K562 (cell line): ENCODE data around the gene PPP1R3G. TPM values are rescaled to one million over a fixed set of nuclear protein-coding genes. Genes with fewer than 3 reads are reported as not detected.

Experiments
- ATAC-seq: fragments of 200-7000 bp; cut with Tn5 transposase; 3 replicates; pipeline ENCODE4 v1.9.1; 2020; ENCODE audit warnings: moderate library complexity
- BruUV-seq: library from RNA; stranded (reverse); fragments of 400-500 nt; replicated peaks from 2 replicates; lab custom pipeline; 2021; lab: Mats Ljungman, UMichigan
- CTCF ChIA-PET: fragments of 300-600 bp; formaldehyde crosslinking; extraction: SDS; loops from one replicate; lab custom pipeline; 2021; ENCODE audit warnings: low intra/inter-chr PET ratio; lab: Yijun Ruan, JAX
- POLR2A ChIA-PET: fragments of 300-600, 350-650 bp; sonication (Branson Sonifier 250); formaldehyde crosslinking; extraction: SDS; loops from one replicate; lab custom pipeline; 2021; ENCODE audit warnings: antibody characterized with exemption, inconsistent platforms; lab: Yijun Ruan, JAX
- DNase-seq, 4 experiments: peaks; one replicate each; pipeline versions ENCODE4 v3.0.0 to v3.0.0-alpha.2; 2011 to 2018; ENCODE audit warnings: low spot score in 3 of 4, mixed read lengths in 3 of 4; ENCODE audit errors: extremely low read depth in 1 of 4
- FAIRE-seq: peaks from 2 replicates; lab custom pipeline; 2011; peaks lifted over from hg19 to GRCh38; lab: Jason Lieb, UNC
- H2AFZ ChIP-seq: 2 replicates; pipeline ENCODE4 v1.6.0; 2011; ENCODE audit warnings: low read depth, low read length, control low read depth, inconsistent platforms
- H3K27ac ChIP-seq: fragments of 200-600 bp; 3 replicates; pipeline ENCODE4 v1.8.0; 2011; ENCODE audit warnings: low read depth, mild to moderate bottlenecking, control low read depth, inconsistent platforms, low read length, moderate library complexity, mixed read lengths; ENCODE audit errors: extremely low read depth
- H3K27me3 ChIP-seq, 2 experiments: fragments of 300-600 bp in 1 of 2; 2 replicates in 1 of 2; 3 replicates in 1 of 2; pipeline versions ENCODE4 v1.6.0 to v1.8.0; 2011; ENCODE audit warnings: inconsistent platforms in 2 of 2, low read length in 2 of 2, mild to moderate bottlenecking in 1 of 2, mixed read lengths in 1 of 2, moderate library complexity in 1 of 2; ENCODE audit not compliant: control insufficient read depth in 2 of 2, insufficient read depth in 2 of 2
- H3K36me3 ChIP-seq: fragments of 300-600 bp; 3 replicates; pipeline ENCODE4 v1.8.0; 2011; ENCODE audit warnings: mild to moderate bottlenecking, low read length, inconsistent platforms; ENCODE audit not compliant: control insufficient read depth, insufficient read depth
- H3K4me1 ChIP-seq, 2 experiments: fragments of 200-600 bp in 1 of 2; replicated peaks in 1 of 2; 2 replicates in 1 of 2; 3 replicates in 1 of 2; pipeline versions ENCODE4 v1.5.1 to v1.8.0; 2011; ENCODE audit warnings: inconsistent platforms in 2 of 2, low read length in 2 of 2, mild to moderate bottlenecking in 1 of 2, mixed read lengths in 1 of 2, moderate library complexity in 1 of 2; ENCODE audit not compliant: control insufficient read depth in 2 of 2, insufficient read depth in 2 of 2
- H3K4me2 ChIP-seq: 2 replicates; pipeline ENCODE4 v1.6.1; 2011; ENCODE audit warnings: low read length, control low read depth, inconsistent platforms, mixed read lengths; ENCODE audit not compliant: insufficient read depth
- H3K4me3 ChIP-seq: fragments of 200-600 bp; sonication (generic), shearing (Covaris generic); 2 replicates; pipeline ENCODE4 v1.5.1; 2016; ENCODE audit warnings: control low read depth, inconsistent platforms
- H3K79me2 ChIP-seq: fragments of 200-600 bp; 3 replicates; pipeline ENCODE4 v1.8.0; 2011; ENCODE audit warnings: low read length, inconsistent platforms; ENCODE audit not compliant: control insufficient read depth, insufficient read depth
- H3K9ac ChIP-seq, 2 experiments: 2 replicates each; pipeline versions ENCODE4 v1.6.0 to v1.6.1; 2011; ENCODE audit warnings: low read depth in 2 of 2, low read length in 2 of 2, control low read depth in 1 of 2, inconsistent platforms in 1 of 2, mild to moderate bottlenecking in 1 of 2, mixed read lengths in 1 of 2; ENCODE audit not compliant: insufficient read depth in 1 of 2
- H3K9me1 ChIP-seq: one replicate; pipeline ENCODE4 v1.6.0; 2011; ENCODE audit warnings: inconsistent platforms, mild to moderate bottlenecking, low read length, moderate library complexity; ENCODE audit not compliant: control insufficient read depth, insufficient read depth
- H3K9me3 ChIP-seq: replicated peaks from 2 replicates; pipeline ENCODE4 v1.5.1; 2011; ENCODE audit warnings: low read depth, low read length, inconsistent platforms; ENCODE audit not compliant: control insufficient read depth, insufficient read depth
- H4K20me1 ChIP-seq: replicated peaks from 2 replicates; pipeline ENCODE4 v1.6.1; 2011; ENCODE audit warnings: low read length, inconsistent platforms, mixed read lengths; ENCODE audit not compliant: control insufficient read depth, insufficient read depth
- PTBP1 ChIP-seq: fragments of 200-400 bp; formaldehyde crosslinking; IDR thresholded peaks from 2 replicates; pipeline ENCODE4 v1.6.1; 2017; ENCODE audit warnings: low read depth, low read length
- WGBS: fragments of 100-300 bp; shearing (Covaris generic); methylation state at CpG from one replicate; pipeline ENCODE4 v1.1.6; 2016; ENCODE audit warnings: low coverage, mixed read lengths; ENCODE audit not compliant: insufficient coverage; ENCODE audit errors: missing lambda C conversion rate; 5-methylcytosine and 5-hydroxymethylcytosine counted together
- in situ Hi-C: fragments of 300-500 bp; cut with MboI; formaldehyde crosslinking; loops from 4 replicates; pipeline ENCODE4 v1.15.0; 2018; ENCODE audit warnings: inconsistent platforms, mixed read lengths
- intact Hi-C: fragments of 100-400 bp; cut with micrococcal nuclease; formaldehyde crosslinking; loops from 2 replicates; pipeline ENCODE4 v1.14.2; 2022
- polyA plus RNA-seq, 8 experiments: library from polyadenylated mRNA; depleted of rRNA in 4 of 8; stranded (reverse) in 5 of 8; unstranded in 3 of 8; fragments of >200 nt; fragmentation: Nextera tagmentation in 2 of 8; fragmentation: Illumina TruSeq in 1 of 8; extraction: Ambion mirVana in 2 of 8; extraction: Trizol in 1 of 8; gene quantifications; 2 replicates each; pipeline versions ENCODE4 v1.2.1 to v1.2.3, GENCODE V29; 2011 to 2014; ENCODE audit warnings: inconsistent platforms in 1 of 8, missing spikeins in 1 of 8
- total RNA-seq, 7 experiments: library from RNA; depleted of rRNA in 6 of 7; stranded (reverse); fragments of >200 nt in 6 of 7; fragmentation: Illumina TruSeq in 2 of 7; extraction: Trizol in 2 of 7; gene quantifications; 2 replicates each; pipeline versions ENCODE4 v1.2.1 to v1.2.3, GENCODE V29; 2011 to 2021; ENCODE audit warnings: low replicate concordance in 1 of 7
- TF ChIP-seq, protein P1 (sequence below): fragments of 450-650 bp; IDR thresholded peaks from 2 replicates; pipeline ENCODE4 v1.6.1; 2014; ENCODE audit warnings: low read depth, mild to moderate bottlenecking, moderate library complexity, borderline replicate concordance
- TF ChIP-seq, protein P2 (sequence below), 2 experiments: IDR thresholded peaks; 2 replicates each; pipeline ENCODE4 v1.6.1; 2012; ENCODE audit warnings: improper control_type of control experiment in 2 of 2, low read depth in 2 of 2, low read length in 2 of 2, borderline replicate concordance in 1 of 2
- TF ChIP-seq, protein P3 (sequence below): fragments of 450-650 bp; IDR thresholded peaks from 2 replicates; pipeline ENCODE4 v1.6.1; 2018; ENCODE audit warnings: mild to moderate bottlenecking, low read depth; ENCODE audit not compliant: partially characterized antibody
- TF ChIP-seq, protein P4 (sequence below): sonication (generic); formaldehyde crosslinking; IDR thresholded peaks from 2 replicates; pipeline ENCODE4 v1.8.0; 2023; ENCODE audit warnings: missing genetic modification reagents, mild to moderate bottlenecking, borderline replicate concordance

Gene PPP1R3G
- total and polyA plus RNA-seq, 9 of the 15 experiments (the other 6 are each of a cell fraction or from before 2014, with no cell fraction given), result 0.01 to 0.13 (median 0.01) TPM; not detected in 4

DNA sequence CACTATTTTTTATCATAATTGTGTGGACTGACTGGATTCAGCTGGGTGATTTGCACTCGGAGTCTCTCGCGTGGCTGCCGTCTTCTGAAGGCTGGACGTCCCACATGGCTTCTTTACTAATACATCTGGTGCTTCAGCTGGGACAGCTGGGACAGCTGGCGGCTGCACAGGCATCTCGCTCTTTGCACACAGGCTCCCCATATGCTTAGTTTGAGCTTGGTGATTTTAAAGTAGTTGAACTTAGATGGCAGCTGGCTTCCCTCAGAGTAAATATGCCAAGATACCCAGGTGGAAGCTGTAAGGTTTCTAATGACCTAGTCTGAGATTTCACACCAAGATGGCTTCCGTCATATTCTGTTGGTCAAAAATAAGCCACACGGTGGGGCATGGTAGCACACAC is 38.7 kb upstream of the PPP1R3G start (continued):
- TF ChIP-seq, protein P1, sequence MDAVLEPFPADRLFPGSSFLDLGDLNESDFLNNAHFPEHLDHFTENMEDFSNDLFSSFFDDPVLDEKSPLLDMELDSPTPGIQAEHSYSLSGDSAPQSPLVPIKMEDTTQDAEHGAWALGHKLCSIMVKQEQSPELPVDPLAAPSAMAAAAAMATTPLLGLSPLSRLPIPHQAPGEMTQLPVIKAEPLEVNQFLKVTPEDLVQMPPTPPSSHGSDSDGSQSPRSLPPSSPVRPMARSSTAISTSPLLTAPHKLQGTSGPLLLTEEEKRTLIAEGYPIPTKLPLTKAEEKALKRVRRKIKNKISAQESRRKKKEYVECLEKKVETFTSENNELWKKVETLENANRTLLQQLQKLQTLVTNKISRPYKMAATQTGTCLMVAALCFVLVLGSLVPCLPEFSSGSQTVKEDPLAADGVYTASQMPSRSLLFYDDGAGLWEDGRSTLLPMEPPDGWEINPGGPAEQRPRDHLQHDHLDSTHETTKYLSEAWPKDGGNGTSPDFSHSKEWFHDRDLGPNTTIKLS, result no peak

DNA sequence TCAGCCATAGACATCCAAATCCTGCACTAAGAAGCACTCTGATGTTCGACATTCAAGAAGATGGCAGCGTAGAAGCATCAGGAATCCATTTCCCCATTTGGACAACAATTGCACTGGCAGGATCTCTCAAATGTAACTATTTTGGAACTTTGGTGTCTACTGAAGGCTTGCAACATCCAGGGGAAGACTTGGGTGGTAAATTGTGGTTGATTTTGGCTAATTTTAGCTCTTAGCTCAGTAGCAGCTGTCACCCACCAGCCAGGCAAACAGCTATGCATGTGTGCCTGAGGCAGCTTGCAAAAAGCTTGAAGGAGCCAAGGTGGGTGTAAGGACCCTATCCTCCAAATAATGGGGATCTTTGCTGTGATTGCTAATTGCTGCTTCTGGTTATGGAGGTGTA is 35.1 kb upstream of the PPP1R3G start:
- CTCF ChIA-PET, result no interaction called here
- BruUV-seq, result no TSS peak
- TF ChIP-seq, protein P2, sequence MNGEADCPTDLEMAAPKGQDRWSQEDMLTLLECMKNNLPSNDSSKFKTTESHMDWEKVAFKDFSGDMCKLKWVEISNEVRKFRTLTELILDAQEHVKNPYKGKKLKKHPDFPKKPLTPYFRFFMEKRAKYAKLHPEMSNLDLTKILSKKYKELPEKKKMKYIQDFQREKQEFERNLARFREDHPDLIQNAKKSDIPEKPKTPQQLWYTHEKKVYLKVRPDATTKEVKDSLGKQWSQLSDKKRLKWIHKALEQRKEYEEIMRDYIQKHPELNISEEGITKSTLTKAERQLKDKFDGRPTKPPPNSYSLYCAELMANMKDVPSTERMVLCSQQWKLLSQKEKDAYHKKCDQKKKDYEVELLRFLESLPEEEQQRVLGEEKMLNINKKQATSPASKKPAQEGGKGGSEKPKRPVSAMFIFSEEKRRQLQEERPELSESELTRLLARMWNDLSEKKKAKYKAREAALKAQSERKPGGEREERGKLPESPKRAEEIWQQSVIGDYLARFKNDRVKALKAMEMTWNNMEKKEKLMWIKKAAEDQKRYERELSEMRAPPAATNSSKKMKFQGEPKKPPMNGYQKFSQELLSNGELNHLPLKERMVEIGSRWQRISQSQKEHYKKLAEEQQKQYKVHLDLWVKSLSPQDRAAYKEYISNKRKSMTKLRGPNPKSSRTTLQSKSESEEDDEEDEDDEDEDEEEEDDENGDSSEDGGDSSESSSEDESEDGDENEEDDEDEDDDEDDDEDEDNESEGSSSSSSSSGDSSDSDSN (IDR thresholded peaks at IDR 0.05; ENCODE audit: borderline replicate concordance in 1 of 2, low read depth in 2 of 2, low read length in 2 of 2), result no peak
- no peak for TF ChIP-seq PTBP1
- TF ChIP-seq, protein P3, sequence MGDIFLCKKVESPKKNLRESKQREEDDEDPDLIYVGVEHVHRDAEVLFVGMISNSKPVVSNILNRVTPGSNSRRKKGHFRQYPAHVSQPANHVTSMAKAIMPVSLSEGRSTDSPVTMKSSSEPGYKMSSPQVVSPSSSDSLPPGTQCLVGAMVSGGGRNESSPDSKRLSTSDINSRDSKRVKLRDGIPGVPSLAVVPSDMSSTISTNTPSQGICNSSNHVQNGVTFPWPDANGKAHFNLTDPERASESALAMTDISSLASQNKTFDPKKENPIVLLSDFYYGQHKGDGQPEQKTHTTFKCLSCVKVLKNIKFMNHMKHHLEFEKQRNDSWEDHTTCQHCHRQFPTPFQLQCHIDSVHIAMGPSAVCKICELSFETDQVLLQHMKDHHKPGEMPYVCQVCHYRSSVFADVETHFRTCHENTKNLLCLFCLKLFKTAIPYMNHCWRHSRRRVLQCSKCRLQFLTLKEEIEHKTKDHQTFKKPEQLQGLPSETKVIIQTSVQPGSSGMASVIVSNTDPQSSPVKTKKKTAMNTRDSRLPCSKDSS, result no peak
- TF ChIP-seq, protein P4, sequence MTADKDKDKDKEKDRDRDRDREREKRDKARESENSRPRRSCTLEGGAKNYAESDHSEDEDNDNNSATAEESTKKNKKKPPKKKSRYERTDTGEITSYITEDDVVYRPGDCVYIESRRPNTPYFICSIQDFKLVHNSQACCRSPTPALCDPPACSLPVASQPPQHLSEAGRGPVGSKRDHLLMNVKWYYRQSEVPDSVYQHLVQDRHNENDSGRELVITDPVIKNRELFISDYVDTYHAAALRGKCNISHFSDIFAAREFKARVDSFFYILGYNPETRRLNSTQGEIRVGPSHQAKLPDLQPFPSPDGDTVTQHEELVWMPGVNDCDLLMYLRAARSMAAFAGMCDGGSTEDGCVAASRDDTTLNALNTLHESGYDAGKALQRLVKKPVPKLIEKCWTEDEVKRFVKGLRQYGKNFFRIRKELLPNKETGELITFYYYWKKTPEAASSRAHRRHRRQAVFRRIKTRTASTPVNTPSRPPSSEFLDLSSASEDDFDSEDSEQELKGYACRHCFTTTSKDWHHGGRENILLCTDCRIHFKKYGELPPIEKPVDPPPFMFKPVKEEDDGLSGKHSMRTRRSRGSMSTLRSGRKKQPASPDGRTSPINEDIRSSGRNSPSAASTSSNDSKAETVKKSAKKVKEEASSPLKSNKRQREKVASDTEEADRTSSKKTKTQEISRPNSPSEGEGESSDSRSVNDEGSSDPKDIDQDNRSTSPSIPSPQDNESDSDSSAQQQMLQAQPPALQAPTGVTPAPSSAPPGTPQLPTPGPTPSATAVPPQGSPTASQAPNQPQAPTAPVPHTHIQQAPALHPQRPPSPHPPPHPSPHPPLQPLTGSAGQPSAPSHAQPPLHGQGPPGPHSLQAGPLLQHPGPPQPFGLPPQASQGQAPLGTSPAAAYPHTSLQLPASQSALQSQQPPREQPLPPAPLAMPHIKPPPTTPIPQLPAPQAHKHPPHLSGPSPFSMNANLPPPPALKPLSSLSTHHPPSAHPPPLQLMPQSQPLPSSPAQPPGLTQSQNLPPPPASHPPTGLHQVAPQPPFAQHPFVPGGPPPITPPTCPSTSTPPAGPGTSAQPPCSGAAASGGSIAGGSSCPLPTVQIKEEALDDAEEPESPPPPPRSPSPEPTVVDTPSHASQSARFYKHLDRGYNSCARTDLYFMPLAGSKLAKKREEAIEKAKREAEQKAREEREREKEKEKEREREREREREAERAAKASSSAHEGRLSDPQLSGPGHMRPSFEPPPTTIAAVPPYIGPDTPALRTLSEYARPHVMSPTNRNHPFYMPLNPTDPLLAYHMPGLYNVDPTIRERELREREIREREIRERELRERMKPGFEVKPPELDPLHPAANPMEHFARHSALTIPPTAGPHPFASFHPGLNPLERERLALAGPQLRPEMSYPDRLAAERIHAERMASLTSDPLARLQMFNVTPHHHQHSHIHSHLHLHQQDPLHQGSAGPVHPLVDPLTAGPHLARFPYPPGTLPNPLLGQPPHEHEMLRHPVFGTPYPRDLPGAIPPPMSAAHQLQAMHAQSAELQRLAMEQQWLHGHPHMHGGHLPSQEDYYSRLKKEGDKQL (CRISPR knock-in tag), result no peak

More for the DNA sequence above, 35.1 kb upstream of the PPP1R3G start:
- 7% methylated on average over 2 of the region's 2 CpGs for WGBS
- no peaks in the 10 kb centered on the region for H3K36me3 ChIP-seq
- intact Hi-C loops, result loop anchor here (10.0 kb wide), 1 partner anchor 415 kb away; no protein-coding TSS in a partner anchor
- H2AFZ ChIP-seq, result no peak overlapping the region
- H3K27ac ChIP-seq, result no peak overlapping the region
- peaks cover 0 to 18% of the 10 kb centered on the region in 2 experiments; a peak in 3 of 5 replicates for H3K27me3 ChIP-seq
- no peak overlapping the region for H3K4me3 ChIP-seq
- no peaks in the 10 kb centered on the region for H3K9me3 ChIP-seq
- no peaks in the 10 kb centered on the region for H4K20me1 ChIP-seq
- no peaks in the 10 kb centered on the region for H3K9me1 ChIP-seq
- H3K4me1 ChIP-seq, result no peaks in the 10 kb centered on the region
- POLR2A ChIA-PET, result interaction anchor here (1.1 kb wide), 1 partner anchor 63 kb away, joined by 4 read pairs; no protein-coding TSS in a partner anchor
- ATAC-seq (no peak), FAIRE-seq (no peak), DNase-seq (no peak)
- H3K9ac ChIP-seq, result no peak overlapping the region
- no peaks in the 10 kb centered on the region for H3K79me2 ChIP-seq
- no peak overlapping the region for H3K4me2 ChIP-seq
- in situ Hi-C loops, result no loop called here
